K562 (cell line): Measurements from ENCODE around the gene MFSD12. TPM values are rescaled to one million over a fixed set of nuclear protein-coding genes. Genes with fewer than 3 reads are reported as not detected.
A peak's percentile ranks its signal among the peaks of the same experiment; 100 is the strongest.

ENCODE experiments used
- BCL6 ChIP-seq: fragments of 250-450 bp; sonication (Bioruptor Pico); IDR thresholded peaks from 2 replicates; pipeline ENCODE4 v1.4.0; 2020
- CBX2 ChIP-seq: fragments of 200-600 bp; sonication (generic); IDR thresholded peaks from one replicate; pipeline ENCODE4 v1.6.1; 2012; ENCODE audit warnings: mild to moderate bottlenecking, low read length, inconsistent platforms; ENCODE audit not compliant: insufficient read depth, poor library complexity, severe bottlenecking
- CTBP1 ChIP-seq: fragments of 450-650 bp; IDR thresholded peaks from 2 replicates; pipeline ENCODE4 v1.6.1; 2016; ENCODE audit warnings: borderline replicate concordance
- EP400 ChIP-seq: fragments of 450-650 bp; IDR thresholded peaks from 2 replicates; pipeline ENCODE4 v1.6.1; 2017; ENCODE audit warnings: antibody characterized with exemption, mild to moderate bottlenecking, moderate library complexity
- GATAD2B ChIP-seq: fragments of 450-650 bp; IDR thresholded peaks from 2 replicates; pipeline ENCODE4 v1.6.1; 2017; ENCODE audit warnings: mild to moderate bottlenecking, borderline replicate concordance
- GTF2A2 ChIP-seq: IDR thresholded peaks from 2 replicates; pipeline ENCODE4 v1.6.1; 2016; ENCODE audit warnings: mild to moderate bottlenecking, missing genetic modification characterization, missing compliant biosample characterization
- HCFC1 ChIP-seq: IDR thresholded peaks from 2 replicates; pipeline ENCODE4 v1.6.1; 2012; ENCODE audit warnings: low read depth, low read length, improper control_type of control experiment
- HMGN3 ChIP-seq: IDR thresholded peaks from 2 replicates; pipeline ENCODE4 v1.6.1; 2011; ENCODE audit warnings: borderline replicate concordance, low read depth, mild to moderate bottlenecking, mixed read lengths, low read length; ENCODE audit not compliant: insufficient read length; ENCODE audit errors: extremely low read depth
- IFI16 ChIP-seq: fragments of 250-450 bp; sonication (Bioruptor Pico); IDR thresholded peaks from 2 replicates; pipeline ENCODE4 v2.1.2; 2022; ENCODE audit warnings: mild to moderate bottlenecking, inconsistent platforms
- MTA1 ChIP-seq: fragments of 450-650 bp; IDR thresholded peaks from 2 replicates; pipeline ENCODE4 v1.6.1; 2017; ENCODE audit warnings: borderline replicate concordance
- NELFE ChIP-seq: IDR thresholded peaks from 2 replicates; pipeline ENCODE4 v1.6.1; 2011; ENCODE audit warnings: mild to moderate bottlenecking; ENCODE audit not compliant: insufficient read depth, insufficient read length
- RAD51 ChIP-seq: fragments of 450-650 bp; IDR thresholded peaks from 2 replicates; pipeline ENCODE4 v1.7.1; 2016; ENCODE audit warnings: low read depth, mild to moderate bottlenecking, borderline replicate concordance
- RB1 ChIP-seq: fragments of 450-650 bp; IDR thresholded peaks from 2 replicates; pipeline ENCODE4 v1.6.1; 2017; ENCODE audit warnings: low read depth, mild to moderate bottlenecking
- SIN3A ChIP-seq, 2 experiments: fragments of 150-350 bp in 1 of 2; IDR thresholded peaks; 2 replicates each; pipeline ENCODE4 v1.6.1; 2011 to 2016; ENCODE audit warnings: borderline replicate concordance in 2 of 2, low read depth in 2 of 2, low read length in 2 of 2, mild to moderate bottlenecking in 2 of 2, moderate library complexity in 2 of 2; ENCODE audit not compliant: control insufficient read depth in 1 of 2
- SMAD3 ChIP-seq: fragments of 450-650 bp; formaldehyde crosslinking; conservative IDR thresholded peaks from 2 replicates; pipeline ENCODE4 v1.4.0; 2020; ENCODE audit warnings: mild to moderate bottlenecking
- SMARCE1 ChIP-seq: fragments of 450-650 bp; IDR thresholded peaks from 2 replicates; pipeline ENCODE4 v1.7.1; 2016; ENCODE audit warnings: mild to moderate bottlenecking
- SRSF3 ChIP-seq: fragments of 200-400 bp; formaldehyde crosslinking; IDR thresholded peaks from 2 replicates; pipeline ENCODE4 v1.6.1; 2016; ENCODE audit warnings: mild to moderate bottlenecking, low read length, moderate library complexity; ENCODE audit not compliant: insufficient read depth
- TBP ChIP-seq: optimal IDR thresholded peaks from 2 replicates; pipeline ENCODE3; 2011; ENCODE audit warnings: low read depth, low read length, improper control_type of control experiment
- TCF3 ChIP-seq: sonication (generic); formaldehyde crosslinking; IDR thresholded peaks from 2 replicates; pipeline ENCODE4 v1.4.0; 2020; ENCODE audit warnings: mild to moderate bottlenecking, missing genetic modification reagents
- YY1 ChIP-seq, 3 experiments: IDR thresholded peaks; 2 replicates each; pipeline ENCODE4 v1.6.1; 2011; ENCODE audit warnings: low read length in 2 of 3, mild to moderate bottlenecking in 2 of 3, moderate library complexity in 2 of 3, borderline replicate concordance in 1 of 3, control low read depth in 1 of 3, low read depth in 1 of 3; ENCODE audit not compliant: insufficient read depth in 3 of 3, insufficient replicate concordance in 2 of 3, control insufficient read depth in 1 of 3, insufficient read length in 1 of 3; ENCODE audit errors: extremely low read depth in 1 of 3
- ZNF23 ChIP-seq: fragments of 250-450 bp; sonication (Bioruptor Pico); IDR thresholded peaks from 2 replicates; pipeline ENCODE4 v1.4.0; 2020; ENCODE audit warnings: mild to moderate bottlenecking
- polyA plus RNA-seq, 8 experiments: library from polyadenylated mRNA; depleted of rRNA in 4 of 8; stranded (reverse) in 5 of 8; unstranded in 3 of 8; fragments of >200 nt; fragmentation: Nextera tagmentation in 2 of 8; fragmentation: Illumina TruSeq in 1 of 8; extraction: Ambion mirVana in 2 of 8; extraction: Trizol in 1 of 8; gene quantifications; 2 replicates each; pipeline versions ENCODE4 v1.2.1 to v1.2.3, GENCODE V29; 2011 to 2014; ENCODE audit warnings: inconsistent platforms in 1 of 8, missing spikeins in 1 of 8
- total RNA-seq, 7 experiments: library from RNA; depleted of rRNA in 6 of 7; stranded (reverse); fragments of >200 nt in 6 of 7; fragmentation: Illumina TruSeq in 2 of 7; extraction: Trizol in 2 of 7; gene quantifications; 2 replicates each; pipeline versions ENCODE4 v1.2.1 to v1.2.3, GENCODE V29; 2011 to 2021; ENCODE audit warnings: low replicate concordance in 1 of 7
- TF ChIP-seq, protein P1 (sequence below): sonication (generic); formaldehyde crosslinking; IDR thresholded peaks from 2 replicates; pipeline ENCODE4 v1.8.1; 2023; ENCODE audit warnings: mild to moderate bottlenecking, missing genetic modification reagents
- TF ChIP-seq, protein P2 (sequence below): sonication (generic); formaldehyde crosslinking; IDR thresholded peaks from 2 replicates; pipeline ENCODE4 v1.8.0; 2023; ENCODE audit warnings: mild to moderate bottlenecking, missing genetic modification reagents
- TF ChIP-seq, protein P3 (sequence below): conservative IDR thresholded peaks from 2 replicates; pipeline ENCODE4 v1.6.1; 2011; ENCODE audit warnings: low read depth, mild to moderate bottlenecking, low read length; ENCODE audit not compliant: control insufficient read depth

Gene MFSD12
- total and polyA plus RNA-seq, 9 of the 15 experiments (the other 6 are each of a cell fraction or from before 2014, with no cell fraction given), result 0.69 to 112 (median 31.8) TPM

DNA sequence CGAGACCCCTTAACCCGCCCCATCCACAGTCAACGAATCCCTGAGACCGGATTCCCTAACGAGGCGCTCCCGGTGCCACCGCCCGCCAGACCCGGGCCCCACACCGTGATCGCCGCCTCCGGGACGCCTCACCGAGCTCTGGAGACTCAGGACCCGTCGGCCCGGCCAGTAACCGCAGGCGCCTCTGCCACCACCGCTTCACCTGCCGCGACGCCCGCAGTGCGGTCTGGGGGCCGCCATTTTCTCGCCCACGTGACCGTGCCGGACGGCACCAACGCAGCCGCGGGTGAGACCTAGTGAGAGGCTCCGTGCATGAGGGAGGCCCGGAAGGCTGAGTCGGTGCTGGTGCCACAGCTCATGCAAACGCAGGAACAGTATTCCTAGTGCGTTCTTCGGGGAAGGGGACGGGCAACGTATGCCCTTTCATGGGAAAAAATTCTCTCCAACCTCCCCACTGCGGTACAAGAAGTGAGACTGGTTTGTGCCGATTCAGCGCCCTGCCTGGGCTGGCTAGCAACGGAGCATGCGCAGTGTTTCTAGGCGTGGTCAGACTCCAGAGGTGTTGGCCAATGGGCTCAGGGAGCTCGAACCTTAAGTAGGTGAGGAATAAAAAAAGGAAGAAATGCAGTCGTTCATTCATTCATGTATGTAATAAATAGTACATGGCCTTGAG, 56.8 kb downstream of the MFSD12 start, which contains the start of gene DOHH (continued):
- TF ChIP-seq YY1 (IDR thresholded peaks at IDR 0.05; ENCODE audit: borderline replicate concordance in 1 of 3, control insufficient read depth in 1 of 3, extremely low read depth in 1 of 3, insufficient read depth in 3 of 3, insufficient read length in 1 of 3, insufficient replicate concordance in 2 of 3, low read depth in 1 of 3, low read length in 2 of 3) (peak; percentile 95 to 99 (median 98)), HMGN3 (peak; percentile 89), TBP (peak; percentile 96), EP400 (peak; percentile 97), GTF2A2 (tag) (peak; percentile 55), RB1 (peak; percentile 91), CTBP1 (peak; percentile 73; the same call in 1 of the 2 replicates), SIN3A (IDR thresholded peaks at IDR 0.05; ENCODE audit: borderline replicate concordance in 2 of 2, control insufficient read depth in 1 of 2, low read depth in 2 of 2, low read length in 2 of 2) (peak; percentile 34 to 95; a peak in 2 of 4 replicates), CBX2 (no peak), MTA1 (no peak), SRSF3 (no peak), NELFE (no peak), ZNF23 (CRISPR knock-in tag) (no peak), GATAD2B (no peak), TCF3 (CRISPR knock-in tag) (no peak), SMAD3 (CRISPR knock-in tag) (no peak), SMARCE1 (no peak), HCFC1 (peak; percentile 76), IFI16 (CRISPR knock-in tag) (no peak), BCL6 (CRISPR knock-in tag) (no peak), RAD51 (peak; percentile 98)
- TF ChIP-seq, protein P1, sequence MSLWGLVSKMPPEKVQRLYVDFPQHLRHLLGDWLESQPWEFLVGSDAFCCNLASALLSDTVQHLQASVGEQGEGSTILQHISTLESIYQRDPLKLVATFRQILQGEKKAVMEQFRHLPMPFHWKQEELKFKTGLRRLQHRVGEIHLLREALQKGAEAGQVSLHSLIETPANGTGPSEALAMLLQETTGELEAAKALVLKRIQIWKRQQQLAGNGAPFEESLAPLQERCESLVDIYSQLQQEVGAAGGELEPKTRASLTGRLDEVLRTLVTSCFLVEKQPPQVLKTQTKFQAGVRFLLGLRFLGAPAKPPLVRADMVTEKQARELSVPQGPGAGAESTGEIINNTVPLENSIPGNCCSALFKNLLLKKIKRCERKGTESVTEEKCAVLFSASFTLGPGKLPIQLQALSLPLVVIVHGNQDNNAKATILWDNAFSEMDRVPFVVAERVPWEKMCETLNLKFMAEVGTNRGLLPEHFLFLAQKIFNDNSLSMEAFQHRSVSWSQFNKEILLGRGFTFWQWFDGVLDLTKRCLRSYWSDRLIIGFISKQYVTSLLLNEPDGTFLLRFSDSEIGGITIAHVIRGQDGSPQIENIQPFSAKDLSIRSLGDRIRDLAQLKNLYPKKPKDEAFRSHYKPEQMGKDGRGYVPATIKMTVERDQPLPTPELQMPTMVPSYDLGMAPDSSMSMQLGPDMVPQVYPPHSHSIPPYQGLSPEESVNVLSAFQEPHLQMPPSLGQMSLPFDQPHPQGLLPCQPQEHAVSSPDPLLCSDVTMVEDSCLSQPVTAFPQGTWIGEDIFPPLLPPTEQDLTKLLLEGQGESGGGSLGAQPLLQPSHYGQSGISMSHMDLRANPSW (CRISPR knock-in tag), result peak; percentile 83; the same call in 1 of the 2 replicates
- TF ChIP-seq, protein P2, sequence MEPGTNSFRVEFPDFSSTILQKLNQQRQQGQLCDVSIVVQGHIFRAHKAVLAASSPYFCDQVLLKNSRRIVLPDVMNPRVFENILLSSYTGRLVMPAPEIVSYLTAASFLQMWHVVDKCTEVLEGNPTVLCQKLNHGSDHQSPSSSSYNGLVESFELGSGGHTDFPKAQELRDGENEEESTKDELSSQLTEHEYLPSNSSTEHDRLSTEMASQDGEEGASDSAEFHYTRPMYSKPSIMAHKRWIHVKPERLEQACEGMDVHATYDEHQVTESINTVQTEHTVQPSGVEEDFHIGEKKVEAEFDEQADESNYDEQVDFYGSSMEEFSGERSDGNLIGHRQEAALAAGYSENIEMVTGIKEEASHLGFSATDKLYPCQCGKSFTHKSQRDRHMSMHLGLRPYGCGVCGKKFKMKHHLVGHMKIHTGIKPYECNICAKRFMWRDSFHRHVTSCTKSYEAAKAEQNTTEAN (CRISPR knock-in tag), result 0 out of 2 replicates have a peak, but pooled peaks have one; percentile 85
- TF ChIP-seq, protein P3, sequence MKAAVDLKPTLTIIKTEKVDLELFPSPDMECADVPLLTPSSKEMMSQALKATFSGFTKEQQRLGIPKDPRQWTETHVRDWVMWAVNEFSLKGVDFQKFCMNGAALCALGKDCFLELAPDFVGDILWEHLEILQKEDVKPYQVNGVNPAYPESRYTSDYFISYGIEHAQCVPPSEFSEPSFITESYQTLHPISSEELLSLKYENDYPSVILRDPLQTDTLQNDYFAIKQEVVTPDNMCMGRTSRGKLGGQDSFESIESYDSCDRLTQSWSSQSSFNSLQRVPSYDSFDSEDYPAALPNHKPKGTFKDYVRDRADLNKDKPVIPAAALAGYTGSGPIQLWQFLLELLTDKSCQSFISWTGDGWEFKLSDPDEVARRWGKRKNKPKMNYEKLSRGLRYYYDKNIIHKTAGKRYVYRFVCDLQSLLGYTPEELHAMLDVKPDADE, result peak; percentile 92
